ENCODE data around the gene OPN4.

OPN4 gene, protein sequence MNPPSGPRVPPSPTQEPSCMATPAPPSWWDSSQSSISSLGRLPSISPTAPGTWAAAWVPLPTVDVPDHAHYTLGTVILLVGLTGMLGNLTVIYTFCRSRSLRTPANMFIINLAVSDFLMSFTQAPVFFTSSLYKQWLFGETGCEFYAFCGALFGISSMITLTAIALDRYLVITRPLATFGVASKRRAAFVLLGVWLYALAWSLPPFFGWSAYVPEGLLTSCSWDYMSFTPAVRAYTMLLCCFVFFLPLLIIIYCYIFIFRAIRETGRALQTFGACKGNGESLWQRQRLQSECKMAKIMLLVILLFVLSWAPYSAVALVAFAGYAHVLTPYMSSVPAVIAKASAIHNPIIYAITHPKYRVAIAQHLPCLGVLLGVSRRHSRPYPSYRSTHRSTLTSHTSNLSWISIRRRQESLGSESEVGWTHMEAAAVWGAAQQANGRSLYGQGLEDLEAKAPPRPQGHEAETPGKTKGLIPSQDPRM

DNA sequence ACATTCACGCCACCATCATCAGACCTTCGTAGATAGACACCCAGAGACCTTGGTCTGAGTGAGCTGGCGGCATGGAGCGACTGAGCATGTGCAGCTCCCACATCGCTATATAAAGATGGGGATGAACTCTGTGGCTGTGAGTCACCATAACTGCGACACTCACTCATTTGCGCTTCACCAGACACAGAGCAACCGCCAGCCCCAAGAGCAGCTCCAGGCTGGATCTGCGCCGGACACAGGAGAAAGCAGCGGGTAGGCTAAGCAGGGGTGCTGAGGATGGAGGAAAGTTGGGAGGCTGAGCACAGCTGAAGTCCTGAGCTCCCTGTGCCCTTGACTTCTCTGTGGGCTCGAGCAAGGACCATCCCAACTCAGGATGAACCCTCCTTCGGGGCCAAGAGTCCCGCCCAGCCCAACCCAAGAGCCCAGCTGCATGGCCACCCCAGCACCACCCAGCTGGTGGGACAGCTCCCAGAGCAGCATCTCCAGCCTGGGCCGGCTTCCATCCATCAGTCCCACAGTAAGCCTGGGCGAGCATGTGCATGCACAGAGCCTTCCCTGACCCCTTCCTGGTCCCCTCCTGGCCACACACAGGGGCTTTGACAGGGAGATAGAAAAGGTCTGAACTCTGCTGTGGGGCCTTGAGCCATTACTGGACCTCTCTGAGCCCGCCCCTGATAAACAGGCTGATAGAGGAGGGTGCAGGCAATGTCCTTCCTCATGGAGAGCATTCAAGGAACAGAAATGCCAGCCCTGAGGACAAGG lies at the start of gene OPN4:
TSS of gene OPN4 (plus strand) at position 137 of the 762 bp plus-strand sequence. CDS start at position 374, 237 bp downstream.
- in situ Hi-C loops (cut with HindIII; ENCODE audit: low sequenced_read_pairs), result no loop called here
- TF ChIP-seq, protein P1, sequence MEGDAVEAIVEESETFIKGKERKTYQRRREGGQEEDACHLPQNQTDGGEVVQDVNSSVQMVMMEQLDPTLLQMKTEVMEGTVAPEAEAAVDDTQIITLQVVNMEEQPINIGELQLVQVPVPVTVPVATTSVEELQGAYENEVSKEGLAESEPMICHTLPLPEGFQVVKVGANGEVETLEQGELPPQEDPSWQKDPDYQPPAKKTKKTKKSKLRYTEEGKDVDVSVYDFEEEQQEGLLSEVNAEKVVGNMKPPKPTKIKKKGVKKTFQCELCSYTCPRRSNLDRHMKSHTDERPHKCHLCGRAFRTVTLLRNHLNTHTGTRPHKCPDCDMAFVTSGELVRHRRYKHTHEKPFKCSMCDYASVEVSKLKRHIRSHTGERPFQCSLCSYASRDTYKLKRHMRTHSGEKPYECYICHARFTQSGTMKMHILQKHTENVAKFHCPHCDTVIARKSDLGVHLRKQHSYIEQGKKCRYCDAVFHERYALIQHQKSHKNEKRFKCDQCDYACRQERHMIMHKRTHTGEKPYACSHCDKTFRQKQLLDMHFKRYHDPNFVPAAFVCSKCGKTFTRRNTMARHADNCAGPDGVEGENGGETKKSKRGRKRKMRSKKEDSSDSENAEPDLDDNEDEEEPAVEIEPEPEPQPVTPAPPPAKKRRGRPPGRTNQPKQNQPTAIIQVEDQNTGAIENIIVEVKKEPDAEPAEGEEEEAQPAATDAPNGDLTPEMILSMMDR (IDR thresholded peaks at IDR 0.05; ENCODE audit: low read depth, low read length), result no peak
- H3K4me3 ChIP-seq (ENCODE audit: low read depth, low read length), result no peak within 1 kb of the TSS
- peak; percentile 28 for DNase-seq (ENCODE audit: low read depth, low spot score)

DNA sequence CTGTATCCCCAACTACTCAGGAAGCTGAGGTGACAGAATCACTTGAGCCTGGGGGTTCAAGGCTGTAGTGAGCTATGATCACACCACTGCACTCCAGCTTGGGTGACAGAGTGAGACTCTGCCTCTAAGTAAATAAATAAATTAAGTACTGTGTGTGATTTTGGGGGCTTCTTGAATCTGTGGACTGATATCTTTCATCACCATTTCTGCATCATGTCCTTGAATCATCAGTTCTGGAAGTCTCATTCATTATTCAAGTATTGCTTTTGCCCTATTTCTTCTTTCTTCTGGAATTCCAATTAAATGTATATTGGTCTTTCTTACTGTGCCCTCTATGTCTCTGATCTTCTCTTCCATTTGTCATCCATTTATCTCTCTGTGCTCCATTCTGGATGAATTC lies 46.7 kb upstream of the OPN4 start:
- no peak for DNase-seq (ENCODE audit: low read depth, low spot score)
- TF ChIP-seq, protein P1 (IDR thresholded peaks at IDR 0.05; ENCODE audit: low read depth, low read length), result no peak
- in situ Hi-C loops (cut with HindIII; ENCODE audit: low sequenced_read_pairs), result no loop called here
- H3K4me3 ChIP-seq (ENCODE audit: low read depth, low read length), result no peak overlapping the region

DNA sequence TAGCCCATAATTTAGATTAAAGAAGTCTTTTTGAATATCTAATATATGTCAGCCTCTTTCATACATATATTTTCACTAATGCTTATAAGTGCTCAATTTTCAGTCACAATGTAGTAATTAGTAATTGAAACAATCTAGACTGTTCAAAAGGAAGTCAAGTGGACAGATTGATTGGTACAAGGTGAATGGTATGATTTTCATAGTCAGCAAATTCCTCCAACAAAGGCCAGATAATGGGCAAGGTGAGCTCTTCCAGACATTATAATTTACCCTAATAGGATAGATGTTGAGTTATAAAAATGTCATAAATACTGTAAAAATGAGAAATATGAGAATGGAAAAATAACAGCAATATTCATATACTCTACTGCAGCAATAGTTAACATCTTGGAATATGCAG lies 44.4 kb upstream of the OPN4 start:
- H3K4me3 ChIP-seq (ENCODE audit: low read depth, low read length), result no peak overlapping the region
- TF ChIP-seq, protein P1 (IDR thresholded peaks at IDR 0.05; ENCODE audit: low read depth, low read length), result no peak
- in situ Hi-C loops (cut with HindIII; ENCODE audit: low sequenced_read_pairs), result no loop called here
- no peak for DNase-seq (ENCODE audit: low read depth, low spot score)

DNA sequence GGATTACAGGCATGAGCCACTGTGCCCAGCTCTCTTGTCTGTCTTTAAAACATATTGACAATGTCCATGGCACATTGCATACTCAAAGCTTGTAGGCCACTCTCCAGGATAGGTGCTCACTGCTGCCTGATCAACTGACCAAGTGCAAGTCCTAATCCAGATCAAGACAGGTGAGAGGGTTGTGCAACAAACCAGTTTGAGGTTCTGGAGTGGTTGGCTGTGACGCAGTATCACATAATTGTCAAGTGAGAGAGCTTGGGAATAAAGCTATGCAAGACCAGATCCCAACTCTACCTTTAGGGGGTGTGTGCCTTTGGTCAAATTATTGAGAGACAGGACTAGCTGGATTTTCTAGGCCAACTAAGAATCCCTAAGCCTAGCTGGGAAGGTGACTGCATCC lies 43.0 kb upstream of the OPN4 start:
- no peak overlapping the region for H3K4me3 ChIP-seq (ENCODE audit: low read depth, low read length)
- TF ChIP-seq, protein P1 (IDR thresholded peaks at IDR 0.05; ENCODE audit: low read depth, low read length), result no peak
- DNase-seq (ENCODE audit: low read depth, low spot score), result no peak
- in situ Hi-C loops (cut with HindIII; ENCODE audit: low sequenced_read_pairs), result no loop called here

DNA sequence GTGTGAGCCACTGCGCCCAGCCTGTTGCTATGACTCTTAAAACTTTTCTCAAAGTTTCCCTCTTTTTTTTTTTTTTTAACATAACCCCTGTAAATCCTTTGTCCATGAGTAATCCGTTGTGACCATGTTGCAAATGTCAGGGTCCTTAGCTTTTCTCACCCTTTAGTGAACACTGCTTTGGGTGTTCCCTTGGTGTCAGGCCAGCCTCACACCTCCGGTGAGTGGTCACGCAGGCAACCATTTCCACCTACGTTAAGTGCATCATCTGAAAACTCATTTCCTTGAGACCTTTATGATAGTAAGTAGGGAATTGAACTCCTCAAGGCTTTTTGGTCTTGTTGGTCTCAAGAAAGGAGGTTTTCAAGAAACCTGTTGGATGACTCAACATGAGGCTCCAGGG lies 41.3 kb upstream of the OPN4 start:
- TF ChIP-seq, protein P1 (IDR thresholded peaks at IDR 0.05; ENCODE audit: low read depth, low read length), result no peak
- in situ Hi-C loops (cut with HindIII; ENCODE audit: low sequenced_read_pairs), result no loop called here
- no peak overlapping the region for H3K4me3 ChIP-seq (ENCODE audit: low read depth, low read length)
- DNase-seq (ENCODE audit: low read depth, low spot score), result no peak

DNA sequence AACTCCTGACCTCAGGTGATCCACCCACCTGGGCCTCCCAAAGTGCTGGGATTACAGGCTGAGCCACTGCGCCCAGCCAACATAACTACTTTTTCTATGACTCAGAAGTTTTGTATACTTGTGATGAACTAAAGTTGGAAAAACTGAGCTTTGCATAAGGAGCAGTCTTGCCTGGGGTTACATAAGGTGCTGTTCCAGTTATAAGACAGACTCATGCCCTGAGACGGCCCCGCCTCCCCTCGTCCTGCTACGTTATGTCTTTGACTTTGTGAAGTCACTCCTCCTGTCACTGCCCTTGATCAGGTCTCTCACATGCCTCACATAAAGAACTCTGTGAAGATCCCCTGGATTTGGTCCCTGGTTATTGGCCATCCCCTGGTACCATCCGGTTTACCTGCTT lies 40.4 kb upstream of the OPN4 start:
- no peak for DNase-seq (ENCODE audit: low read depth, low spot score)
- in situ Hi-C loops (cut with HindIII; ENCODE audit: low sequenced_read_pairs), result no loop called here
- H3K4me3 ChIP-seq (ENCODE audit: low read depth, low read length), result no peak overlapping the region
- TF ChIP-seq, protein P1 (IDR thresholded peaks at IDR 0.05; ENCODE audit: low read depth, low read length), result no peak
